IPS DF 19.7 (cell line): ENCODE results near the gene PRKCI.
"Not testable (repeated sequence)": the region's sequence is repeated elsewhere in the genome, so short reads cannot be mapped to it uniquely, and the experiment has no call there.

Experiments used
- DNase-seq: peaks from one replicate; pipeline ENCODE4 v3.0.0-alpha.2; 2013; ENCODE audit warnings: low read depth, low spot score

Gene PRKCI

GRCh38 chr3:170290194-170290593 lies 68.0 kb downstream of the PRKCI start:
- DNase-seq, result no peak

GRCh38 chr3:170295586-170295985 lies 73.4 kb downstream of the PRKCI start:
- DNase-seq, result no peak

GRCh38 chr3:170296703-170297102 lies 74.5 kb downstream of the PRKCI start:
- no peak for DNase-seq

GRCh38 chr3:170301405-170301804 lies 79.2 kb downstream of the PRKCI start:
- no peak for DNase-seq

GRCh38 chr3:170302008-170302407 lies 79.8 kb downstream of the PRKCI start:
- no peak for DNase-seq

GRCh38 chr3:170306015-170306414 lies 83.8 kb downstream of the PRKCI start:
- no peak for DNase-seq

GRCh38 chr3:170307671-170308405 lies 85.6 kb downstream of the PRKCI start:
- DNase-seq, result no peak

- DNase-seq, result no peak
Measured at GRCh38 chr3:170309046-170309445, 86.8 kb downstream of the PRKCI start.

GRCh38 chr3:170317954-170318353 lies 95.7 kb downstream of the PRKCI start:
- no peak for DNase-seq

- no peak for DNase-seq
Measured at GRCh38 chr3:170320461-170321121, 98.4 kb downstream of the PRKCI start.

GRCh38 chr3:170321321-170322034 lies 99.3 kb downstream of the PRKCI start:
- no peak for DNase-seq

- DNase-seq, result no peak
Measured at GRCh38 chr3:170322566-170323269, 100.5 kb downstream of the PRKCI start.

GRCh38 chr3:170323331-170323730 lies 101.1 kb downstream of the PRKCI start:
- DNase-seq, result no peak

GRCh38 chr3:170324962-170325361 lies 102.7 kb downstream of the PRKCI start:
- no peak for DNase-seq

- no peak for DNase-seq
Measured at GRCh38 chr3:170327040-170327808, 105.0 kb downstream of the PRKCI start.

- not testable (repeated sequence) for DNase-seq
Measured at GRCh38 chr3:170327868-170328548, 105.8 kb downstream of the PRKCI start.

- DNase-seq, result no peak
Measured at GRCh38 chr3:170330366-170330765, 108.1 kb downstream of the PRKCI start.

- DNase-seq, result no peak
Measured at GRCh38 chr3:170331143-170331542, 108.9 kb downstream of the PRKCI start.

GRCh38 chr3:170337420-170337819 lies 115.2 kb downstream of the PRKCI start:
- DNase-seq, result no peak

- no peak for DNase-seq
Measured at GRCh38 chr3:170338690-170339340, 116.6 kb downstream of the PRKCI start.
